Neutrophil (primary cell): ENCODE data around the gene PRR20E.
"Not testable (repeated sequence)": the region's sequence is repeated elsewhere in the genome, so short reads cannot be mapped to it uniquely, and the experiment has no call there.

ENCODE experiments used
- H3K27ac ChIP-seq: fragments of 200-600 bp; sonication (generic); 2 replicates; pipeline ENCODE4 v1.5.1; 2016; ENCODE audit warnings: mild to moderate bottlenecking, moderate library complexity
- H3K27me3 ChIP-seq: fragments of 200-600 bp; sonication (generic); 2 replicates; pipeline ENCODE4 v1.6.0; 2016; ENCODE audit warnings: mild to moderate bottlenecking
- H3K36me3 ChIP-seq: fragments of 200-600 bp; sonication (generic); 2 replicates; pipeline ENCODE4 v1.5.1; 2017
- H3K4me1 ChIP-seq, 2 experiments: fragments of 200-600 bp in 1 of 2; sonication (generic) in 1 of 2; 1 replicate in 1 of 2; 2 replicates in 1 of 2; pipeline versions ENCODE4 v1.5.1 to v1.6.1; 2013 to 2016; ENCODE audit warnings: low read depth in 1 of 2, low read length in 1 of 2, mild to moderate bottlenecking in 1 of 2, moderate library complexity in 1 of 2; ENCODE audit not compliant: control insufficient read depth in 1 of 2, insufficient read depth in 1 of 2
- H3K4me3 ChIP-seq, 2 experiments: fragments of 200-600 bp in 1 of 2; sonication (generic) in 1 of 2; 1 replicate in 1 of 2; 2 replicates in 1 of 2; pipeline ENCODE4 v1.5.1; 2013 to 2016; ENCODE audit warnings: low read depth in 1 of 2, low read length in 1 of 2, mild to moderate bottlenecking in 1 of 2, moderate library complexity in 1 of 2
- H3K9me3 ChIP-seq: fragments of 200-600 bp; sonication (generic); 2 replicates; pipeline ENCODE4 v1.5.1; 2016
- TF ChIP-seq, protein P1 (sequence below): fragments of 200-600 bp; sonication (generic); IDR thresholded peaks from 2 replicates; pipeline ENCODE4 v1.5.1; 2016; ENCODE audit warnings: antibody characterized with exemption

PRR20E gene

GRCh38 chr13:57166897-57167296, at the start of gene PRR20E:
TSS of gene PRR20E (plus strand) at chr13:57167197. CDS start at chr13:57167584, 387 bp downstream.
- not testable (repeated sequence) for H3K27me3 ChIP-seq, H3K9me3 ChIP-seq, H3K36me3 ChIP-seq, H3K4me3 ChIP-seq, H3K27ac ChIP-seq, H3K4me1 ChIP-seq

DNA sequence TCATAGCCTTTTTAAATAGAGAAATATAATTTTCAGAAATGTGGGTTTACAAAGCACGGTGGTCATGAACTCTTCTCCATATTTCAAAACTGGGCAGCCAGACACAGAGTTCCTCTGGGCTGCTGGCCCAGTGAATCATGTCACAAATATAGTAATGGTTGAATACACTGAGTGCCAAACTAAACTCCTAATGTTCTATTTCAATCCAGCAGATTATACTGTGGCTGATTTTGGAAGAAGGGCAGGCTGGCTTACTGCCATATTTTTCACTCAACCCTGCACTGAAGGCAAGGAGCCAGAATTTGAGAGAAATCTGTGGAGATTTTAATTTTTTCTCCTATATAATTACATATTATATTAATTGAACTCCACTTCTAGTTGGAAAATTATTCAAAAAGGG, 43.3 kb upstream of the PRR20E start:
- H3K4me1 ChIP-seq = no peaks in the 10 kb centered on the region

DNA sequence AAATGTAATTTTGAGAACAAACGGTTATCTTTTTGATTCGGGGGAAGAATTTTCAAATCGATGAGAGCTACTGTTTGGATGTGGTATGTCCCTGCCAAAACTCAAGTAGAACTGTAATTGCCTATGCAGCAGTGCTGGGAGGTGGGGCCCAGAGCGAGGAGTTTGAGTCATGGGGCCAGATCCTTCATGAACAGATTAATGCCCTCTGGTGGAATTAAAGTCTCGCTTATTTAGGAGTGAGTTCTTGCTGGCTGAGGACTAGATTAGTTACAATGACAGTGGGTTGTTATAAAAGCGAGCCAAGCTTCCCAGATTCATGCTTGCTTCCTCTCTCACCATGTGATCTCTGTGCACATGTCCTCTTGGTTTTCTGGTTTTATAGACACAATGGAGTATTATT, 38.1 kb upstream of the PRR20E start:
- Histone ChIP-seq H3K9me3 (no peaks in the 10 kb centered on the region), H3K36me3 (no peaks in the 10 kb centered on the region)
- TF ChIP-seq, protein P1, sequence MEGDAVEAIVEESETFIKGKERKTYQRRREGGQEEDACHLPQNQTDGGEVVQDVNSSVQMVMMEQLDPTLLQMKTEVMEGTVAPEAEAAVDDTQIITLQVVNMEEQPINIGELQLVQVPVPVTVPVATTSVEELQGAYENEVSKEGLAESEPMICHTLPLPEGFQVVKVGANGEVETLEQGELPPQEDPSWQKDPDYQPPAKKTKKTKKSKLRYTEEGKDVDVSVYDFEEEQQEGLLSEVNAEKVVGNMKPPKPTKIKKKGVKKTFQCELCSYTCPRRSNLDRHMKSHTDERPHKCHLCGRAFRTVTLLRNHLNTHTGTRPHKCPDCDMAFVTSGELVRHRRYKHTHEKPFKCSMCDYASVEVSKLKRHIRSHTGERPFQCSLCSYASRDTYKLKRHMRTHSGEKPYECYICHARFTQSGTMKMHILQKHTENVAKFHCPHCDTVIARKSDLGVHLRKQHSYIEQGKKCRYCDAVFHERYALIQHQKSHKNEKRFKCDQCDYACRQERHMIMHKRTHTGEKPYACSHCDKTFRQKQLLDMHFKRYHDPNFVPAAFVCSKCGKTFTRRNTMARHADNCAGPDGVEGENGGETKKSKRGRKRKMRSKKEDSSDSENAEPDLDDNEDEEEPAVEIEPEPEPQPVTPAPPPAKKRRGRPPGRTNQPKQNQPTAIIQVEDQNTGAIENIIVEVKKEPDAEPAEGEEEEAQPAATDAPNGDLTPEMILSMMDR = no peak

More for the DNA sequence above, 43.3 kb upstream of the PRR20E start:
- H3K36me3 ChIP-seq = no peaks in the 10 kb centered on the region
- no peaks in the 10 kb centered on the region for H3K9me3 ChIP-seq
- TF ChIP-seq, protein P1 = no peak
- H3K27ac ChIP-seq = no peak overlapping the region
- H3K4me3 ChIP-seq = no peak overlapping the region
- no peaks in the 10 kb centered on the region for H3K27me3 ChIP-seq

GRCh38 chr13:57136093-57136492, 30.9 kb upstream of the PRR20E start:
- no peak overlapping the region for H3K27ac ChIP-seq

More for the DNA sequence above, 38.1 kb upstream of the PRR20E start:
- Histone ChIP-seq H3K27me3 (no peaks in the 10 kb centered on the region), H3K27ac (no peak overlapping the region), H3K4me1 (no peaks in the 10 kb centered on the region), H3K4me3 (no peak overlapping the region)

DNA sequence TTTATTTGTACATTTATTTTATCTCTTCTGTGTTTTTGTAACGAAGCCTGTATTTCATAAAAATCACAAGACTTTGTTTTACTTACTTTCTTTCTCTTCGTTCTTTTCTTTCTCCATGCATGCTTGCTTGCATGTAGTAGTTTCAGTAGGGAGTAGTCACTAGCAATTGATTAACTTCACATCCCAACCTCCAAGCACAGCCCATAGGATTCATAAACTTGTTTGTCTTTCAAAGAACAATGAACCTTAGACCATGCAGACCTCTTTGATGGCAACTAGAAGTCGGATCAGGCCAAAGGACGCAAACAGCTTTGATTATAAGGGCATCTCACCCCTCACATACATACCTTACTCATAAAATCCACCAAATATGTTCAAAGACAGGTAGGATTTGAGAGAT, 29.4 kb upstream of the PRR20E start:
- Histone ChIP-seq H3K9me3 (no peaks in the 10 kb centered on the region), H3K36me3 (no peaks in the 10 kb centered on the region), H3K4me1 (no peaks in the 10 kb centered on the region), H3K27ac (no peak overlapping the region), H3K4me3 (no peak overlapping the region), H3K27me3 (no peaks in the 10 kb centered on the region)
- TF ChIP-seq, protein P1 = no peak

More at GRCh38 chr13:57136093-57136492, 30.9 kb upstream of the PRR20E start:
- TF ChIP-seq, protein P1 = no peak
- Histone ChIP-seq H3K27me3 (no peaks in the 10 kb centered on the region), H3K36me3 (no peaks in the 10 kb centered on the region), H3K9me3 (no peaks in the 10 kb centered on the region), H3K4me3 (no peak overlapping the region), H3K4me1 (no peaks in the 10 kb centered on the region)

DNA sequence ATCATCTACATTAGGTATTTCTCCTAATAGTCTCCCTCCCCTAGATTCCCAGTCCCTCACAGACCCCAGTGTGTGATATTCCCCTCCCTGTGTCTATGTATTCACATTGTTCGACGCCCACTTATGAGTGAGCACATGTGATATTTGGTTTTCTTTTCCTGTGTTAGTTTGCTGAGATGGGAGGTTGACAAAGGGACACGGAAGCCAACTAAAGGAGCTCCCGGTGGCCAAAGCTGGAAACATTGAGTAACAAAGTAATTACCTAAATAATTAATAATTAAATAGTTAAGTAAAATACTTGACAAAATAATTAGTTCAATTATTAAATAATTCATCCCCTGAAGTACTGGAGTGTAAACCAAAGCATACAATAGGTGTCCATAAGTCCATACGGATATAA, 28.0 kb upstream of the PRR20E start:
- H3K27me3 ChIP-seq = no peaks in the 10 kb centered on the region
- H3K9me3 ChIP-seq = no peaks in the 10 kb centered on the region
- H3K27ac ChIP-seq = no peak overlapping the region
- TF ChIP-seq, protein P1 = no peak
- H3K36me3 ChIP-seq = no peaks in the 10 kb centered on the region
- H3K4me1 ChIP-seq = no peaks in the 10 kb centered on the region
- no peak overlapping the region for H3K4me3 ChIP-seq

GRCh38 chr13:57139781-57140180, 27.2 kb upstream of the PRR20E start:
- H3K27me3 ChIP-seq, H3K27ac ChIP-seq, H3K36me3 ChIP-seq, H3K9me3 ChIP-seq, H3K4me1 ChIP-seq, H3K4me3 ChIP-seq: not testable (repeated sequence)

- H3K27me3 ChIP-seq, H3K4me1 ChIP-seq, H3K9me3 ChIP-seq, H3K4me3 ChIP-seq, H3K27ac ChIP-seq, H3K36me3 ChIP-seq: not testable (repeated sequence)
Measured at GRCh38 chr13:57140235-57140968, 26.6 kb upstream of the PRR20E start, which contains the start of gene PRR20A. TSS of gene PRR20A (plus strand) at chr13:57140918. CDS start at chr13:57141305, 387 bp downstream.

DNA sequence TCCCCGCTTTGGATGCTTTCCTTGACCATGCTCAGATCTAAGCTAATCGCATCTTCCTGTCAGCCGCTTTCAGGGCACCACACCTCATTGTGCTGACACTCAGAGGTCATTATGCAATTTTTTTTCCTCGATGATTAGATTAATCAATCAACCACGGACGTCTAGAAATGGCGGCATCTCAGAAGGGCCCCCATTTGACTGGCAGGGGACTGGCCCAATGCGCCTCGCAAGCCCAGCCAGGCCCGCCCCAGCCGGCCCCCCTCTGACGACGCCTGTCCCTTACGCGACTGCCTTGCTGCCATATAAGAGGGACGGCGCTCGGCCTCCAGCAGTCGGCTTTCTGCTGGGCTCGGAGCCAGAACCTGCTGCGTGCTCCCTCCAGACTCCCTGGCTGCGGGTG, 19.8 kb upstream of the PRR20E start, which contains the start of gene PRR20B:
Gene PRR20B, plus strand, starts transcription at position 301 of the 400 bp plus-strand sequence. CDS start 387 bp downstream, outside the sequence.
- H3K27me3 ChIP-seq, H3K4me1 ChIP-seq, H3K9me3 ChIP-seq, H3K27ac ChIP-seq, H3K36me3 ChIP-seq, H3K4me3 ChIP-seq: not testable (repeated sequence)
